Measurements from ENCODE around the gene LENG1.

The LENG1 gene

DNA sequence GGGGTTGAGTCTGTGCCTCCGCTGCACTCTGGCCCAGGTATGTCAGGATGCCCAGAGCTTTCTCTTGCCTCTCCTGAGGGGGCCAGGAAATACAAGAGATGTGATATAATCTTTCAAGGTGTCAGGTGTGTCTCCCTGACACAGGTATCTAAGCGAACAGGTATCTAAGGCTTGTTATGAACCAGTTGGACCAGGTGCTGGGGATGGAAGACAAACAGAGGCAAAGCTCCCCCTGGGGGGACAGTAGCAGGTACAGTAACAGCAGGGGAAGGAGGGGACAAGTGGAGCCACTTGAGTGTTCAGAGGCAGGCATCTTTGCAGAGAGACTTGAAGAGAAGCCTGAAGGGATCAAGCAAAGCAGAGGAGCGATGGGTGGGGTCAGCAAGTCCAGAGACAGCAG lies 2.6 kb downstream of the LENG1 start:
- DNase-seq: no peak
- Histone ChIP-seq H3K9ac (ENCODE audit: low read depth, low read length) (no peak overlapping the region), H3K4me3 (ENCODE audit: low read depth in 1 of 2, low read length in 2 of 2) (no peak overlapping the region), H2AFZ (ENCODE audit: low read depth, low read length) (no peak overlapping the region), H4K20me1 (ENCODE audit: insufficient read depth, low read length) (peaks cover 57% of the 10 kb centered on the region), H3K79me2 (ENCODE audit: insufficient read depth, low read length) (peaks cover 46% of the 10 kb centered on the region), H3K27ac (ENCODE audit: low read length) (no peak overlapping the region), H3K4me2 (ENCODE audit: insufficient read depth, low read length) (no peak overlapping the region), H3K4me1 (ENCODE audit: insufficient read depth, low read length) (peaks cover 46% of the 10 kb centered on the region), H3K36me3 (ENCODE audit: insufficient read depth, low read length) (peaks cover 65% of the 10 kb centered on the region), H3K27me3 (ENCODE audit: insufficient read depth, low read length, poor library complexity) (no peaks in the 10 kb centered on the region), H3K9me3 (ENCODE audit: insufficient read depth, low read length, severe bottlenecking) (no peaks in the 10 kb centered on the region)
- no peak for TF ChIP-seq EZH2 (IDR thresholded peaks at IDR 0.05; ENCODE audit: borderline replicate concordance, low read depth, low read length, severe bottlenecking)
- TF ChIP-seq, protein P1, sequence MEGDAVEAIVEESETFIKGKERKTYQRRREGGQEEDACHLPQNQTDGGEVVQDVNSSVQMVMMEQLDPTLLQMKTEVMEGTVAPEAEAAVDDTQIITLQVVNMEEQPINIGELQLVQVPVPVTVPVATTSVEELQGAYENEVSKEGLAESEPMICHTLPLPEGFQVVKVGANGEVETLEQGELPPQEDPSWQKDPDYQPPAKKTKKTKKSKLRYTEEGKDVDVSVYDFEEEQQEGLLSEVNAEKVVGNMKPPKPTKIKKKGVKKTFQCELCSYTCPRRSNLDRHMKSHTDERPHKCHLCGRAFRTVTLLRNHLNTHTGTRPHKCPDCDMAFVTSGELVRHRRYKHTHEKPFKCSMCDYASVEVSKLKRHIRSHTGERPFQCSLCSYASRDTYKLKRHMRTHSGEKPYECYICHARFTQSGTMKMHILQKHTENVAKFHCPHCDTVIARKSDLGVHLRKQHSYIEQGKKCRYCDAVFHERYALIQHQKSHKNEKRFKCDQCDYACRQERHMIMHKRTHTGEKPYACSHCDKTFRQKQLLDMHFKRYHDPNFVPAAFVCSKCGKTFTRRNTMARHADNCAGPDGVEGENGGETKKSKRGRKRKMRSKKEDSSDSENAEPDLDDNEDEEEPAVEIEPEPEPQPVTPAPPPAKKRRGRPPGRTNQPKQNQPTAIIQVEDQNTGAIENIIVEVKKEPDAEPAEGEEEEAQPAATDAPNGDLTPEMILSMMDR (IDR thresholded peaks at IDR 0.05; ENCODE audit: borderline replicate concordance, extremely low read depth, low read length, poor library complexity, severe bottlenecking): no peak
- no peak for ATAC-seq (ENCODE audit: insufficient read depth, low read depth)

- H3K4me2 ChIP-seq (ENCODE audit: insufficient read depth, low read length): no peak overlapping the region
- no peaks in the 10 kb centered on the region for H3K9me3 ChIP-seq (ENCODE audit: insufficient read depth, low read length, severe bottlenecking)
- peaks cover 41% of the 10 kb centered on the region for H3K4me1 ChIP-seq (ENCODE audit: insufficient read depth, low read length)
- no peak for ATAC-seq (ENCODE audit: insufficient read depth, low read depth)
- H3K27ac ChIP-seq (ENCODE audit: low read length): no peak overlapping the region
- no peak for DNase-seq
- H2AFZ ChIP-seq (ENCODE audit: low read depth, low read length): no peak overlapping the region
- H3K27me3 ChIP-seq (ENCODE audit: insufficient read depth, low read length, poor library complexity): no peaks in the 10 kb centered on the region
- H3K4me3 ChIP-seq (ENCODE audit: low read depth in 1 of 2, low read length in 2 of 2): no peak overlapping the region
- no peak overlapping the region for H3K9ac ChIP-seq (ENCODE audit: low read depth, low read length)
- peaks cover 70% of the 10 kb centered on the region for H3K36me3 ChIP-seq (ENCODE audit: insufficient read depth, low read length)
- TF ChIP-seq, protein P1 (IDR thresholded peaks at IDR 0.05; ENCODE audit: borderline replicate concordance, extremely low read depth, low read length, poor library complexity, severe bottlenecking): no peak
- no peak for TF ChIP-seq EZH2 (IDR thresholded peaks at IDR 0.05; ENCODE audit: borderline replicate concordance, low read depth, low read length, severe bottlenecking)
- peaks cover 42% of the 10 kb centered on the region for H3K79me2 ChIP-seq (ENCODE audit: insufficient read depth, low read length)
- peaks cover 58% of the 10 kb centered on the region for H4K20me1 ChIP-seq (ENCODE audit: insufficient read depth, low read length)
Observed at GRCh38 chr19:54156490-54156889, 3.0 kb downstream of the LENG1 start.

GRCh38 chr19:54155694-54156093 lies 3.8 kb downstream of the LENG1 start:
- H3K36me3 ChIP-seq (ENCODE audit: insufficient read depth, low read length): peaks cover 77% of the 10 kb centered on the region
- DNase-seq: no peak
- TF ChIP-seq, protein P1 (IDR thresholded peaks at IDR 0.05; ENCODE audit: borderline replicate concordance, extremely low read depth, low read length, poor library complexity, severe bottlenecking): no peak
- TF ChIP-seq EZH2 (IDR thresholded peaks at IDR 0.05; ENCODE audit: borderline replicate concordance, low read depth, low read length, severe bottlenecking): no peak
- H3K27ac ChIP-seq (ENCODE audit: low read length): no peak overlapping the region
- peaks cover 58% of the 10 kb centered on the region for H4K20me1 ChIP-seq (ENCODE audit: insufficient read depth, low read length)
- no peaks in the 10 kb centered on the region for H3K9me3 ChIP-seq (ENCODE audit: insufficient read depth, low read length, severe bottlenecking)
- no peak overlapping the region for H3K9ac ChIP-seq (ENCODE audit: low read depth, low read length)
- H3K4me2 ChIP-seq (ENCODE audit: insufficient read depth, low read length): no peak overlapping the region
- ATAC-seq (ENCODE audit: insufficient read depth, low read depth): no peak
- H3K27me3 ChIP-seq (ENCODE audit: insufficient read depth, low read length, poor library complexity): no peaks in the 10 kb centered on the region
- no peak overlapping the region for H2AFZ ChIP-seq (ENCODE audit: low read depth, low read length)
- no peak overlapping the region for H3K4me3 ChIP-seq (ENCODE audit: low read depth in 1 of 2, low read length in 2 of 2)
- H3K4me1 ChIP-seq (ENCODE audit: insufficient read depth, low read length): peaks cover 33% of the 10 kb centered on the region
- peaks cover 36% of the 10 kb centered on the region for H3K79me2 ChIP-seq (ENCODE audit: insufficient read depth, low read length)

Data from DND-41 (cell line).